Hematopoietic multipotent progenitor cell treated with erythropoietin and hydrocortisone succinate and interleukin-3 and kit ligand, for 4 days (in vitro differentiated cells): ENCODE data around the gene LPCAT4.
"Not testable (repeated sequence)": the region's sequence is repeated elsewhere in the genome, so short reads cannot be mapped to it uniquely, and the experiment has no call there.

Experiments used
- DNase-seq: peaks from one replicate; pipeline ENCODE4 v3.0.0-alpha.2; 2015

LPCAT4 gene

DNA sequence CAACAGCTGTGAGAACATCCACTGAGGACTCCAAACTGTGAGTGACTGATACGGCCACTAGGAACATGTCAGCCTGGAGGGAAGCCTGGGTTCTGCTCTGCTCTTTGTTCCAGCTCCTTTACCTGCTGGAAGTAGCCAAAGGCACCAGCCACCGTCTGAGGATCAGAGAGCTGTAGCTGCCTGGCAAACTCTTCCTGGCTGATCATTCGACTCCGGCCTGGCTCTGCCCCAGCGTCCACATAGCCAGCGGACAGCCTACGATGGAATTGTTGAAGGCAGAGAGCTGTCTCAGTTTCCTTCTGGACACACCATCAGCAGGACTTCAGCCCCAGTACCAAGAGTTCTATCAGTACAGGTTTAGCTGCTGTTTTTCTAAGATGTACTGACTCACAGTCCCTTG lies 5.7 kb downstream of the LPCAT4 start:
- no peak for DNase-seq

DNA sequence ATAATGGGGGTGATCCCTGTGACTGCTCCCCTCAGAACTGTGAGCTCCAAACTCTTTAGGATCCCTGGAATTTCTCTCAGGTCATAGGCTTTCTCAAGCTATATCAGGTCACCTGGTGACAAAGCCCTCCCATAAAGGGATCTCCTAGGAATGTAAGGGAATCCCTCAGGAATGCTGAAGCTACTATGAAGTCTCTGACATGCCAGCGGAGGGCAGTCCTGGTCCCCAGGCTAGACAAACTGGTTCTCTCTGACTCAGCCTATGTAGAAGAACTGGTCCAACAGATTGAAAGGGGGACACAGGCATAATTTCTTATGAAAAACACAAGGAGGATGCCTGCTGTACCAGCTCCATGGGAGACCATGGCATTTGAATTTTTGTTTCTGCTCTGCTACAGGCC lies 6.7 kb downstream of the LPCAT4 start:
- no peak for DNase-seq

DNA sequence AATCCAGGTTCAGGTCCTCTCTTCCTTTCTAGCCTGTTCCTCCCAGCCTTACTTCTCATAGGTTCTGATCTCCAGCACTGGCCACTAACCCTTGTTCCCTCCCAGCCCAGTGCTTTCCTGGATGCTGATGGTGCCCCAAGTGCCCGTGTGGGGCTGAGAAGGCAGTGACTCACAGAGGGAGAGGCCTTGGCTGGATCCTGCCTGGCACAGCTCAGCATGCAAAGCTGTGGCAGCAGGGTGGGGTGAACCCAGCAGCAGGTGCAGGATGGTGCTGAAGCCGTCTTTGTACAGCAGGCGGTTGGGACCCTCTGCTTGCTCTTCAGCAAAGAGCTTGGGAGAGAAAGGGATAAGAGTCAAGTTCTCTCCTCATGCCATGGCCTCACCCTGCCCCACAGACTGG lies 7.6 kb downstream of the LPCAT4 start:
- DNase-seq: no peak

DNA sequence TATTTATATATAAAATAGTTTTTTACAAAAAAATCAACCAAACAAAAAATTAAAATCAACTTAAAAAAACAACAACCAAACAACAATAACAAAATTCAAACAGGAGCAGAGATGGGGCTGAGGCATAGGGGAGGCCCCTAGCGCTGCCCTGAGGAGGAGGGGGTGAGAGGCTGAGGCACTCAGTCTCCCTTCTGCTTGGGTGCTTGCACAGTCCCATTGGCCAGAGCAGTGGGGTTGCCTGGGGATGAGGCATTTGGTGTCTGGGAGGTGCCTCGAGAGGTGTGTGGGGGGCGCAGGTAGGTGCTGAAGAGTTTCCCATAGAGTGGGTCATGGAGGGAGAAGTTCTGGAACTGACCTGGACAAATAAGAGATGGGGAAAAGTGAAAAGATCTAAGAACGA lies 8.0 kb downstream of the LPCAT4 start:
- DNase-seq: no peak

DNA sequence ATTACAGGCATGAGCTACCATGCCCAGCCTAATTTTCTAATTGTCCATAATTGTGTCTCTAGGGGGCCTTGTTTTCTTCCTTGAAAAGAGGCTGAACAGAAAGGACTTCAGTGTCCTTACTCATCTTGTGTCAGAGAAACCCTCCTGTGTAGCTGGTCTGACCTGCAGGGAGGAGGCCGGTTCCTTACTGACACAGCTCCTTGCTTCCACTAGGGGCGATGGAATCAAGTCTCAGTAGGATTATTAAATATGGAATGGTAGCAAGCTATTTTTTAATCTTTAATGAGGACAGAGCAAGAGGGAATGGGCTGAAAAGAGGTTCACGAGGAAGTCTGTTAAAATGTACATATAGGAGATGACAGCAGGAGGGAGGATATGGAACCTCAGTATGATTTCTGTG lies 8.6 kb downstream of the LPCAT4 start:
- peak; percentile 48 for DNase-seq

DNA sequence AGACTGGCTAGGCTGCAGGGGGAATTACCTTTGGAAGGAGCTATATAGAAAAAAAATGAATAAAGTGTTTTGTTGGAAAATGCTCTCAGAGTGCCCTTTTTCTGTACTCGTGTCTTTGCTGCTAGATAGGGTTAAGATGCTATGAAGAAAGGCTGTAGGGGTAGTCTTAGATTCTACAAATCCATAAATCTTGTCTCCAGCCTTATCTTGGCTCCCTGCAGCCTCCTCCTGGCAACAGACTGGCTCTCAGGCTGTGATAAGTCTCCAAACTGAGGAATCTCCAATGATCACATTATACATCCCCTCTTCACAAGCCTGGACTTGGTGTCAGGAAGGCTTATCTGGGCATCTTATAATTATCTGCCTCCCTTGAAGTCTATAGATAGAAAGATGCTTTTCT lies 9.3 kb downstream of the LPCAT4 start:
- no peak for DNase-seq

DNA sequence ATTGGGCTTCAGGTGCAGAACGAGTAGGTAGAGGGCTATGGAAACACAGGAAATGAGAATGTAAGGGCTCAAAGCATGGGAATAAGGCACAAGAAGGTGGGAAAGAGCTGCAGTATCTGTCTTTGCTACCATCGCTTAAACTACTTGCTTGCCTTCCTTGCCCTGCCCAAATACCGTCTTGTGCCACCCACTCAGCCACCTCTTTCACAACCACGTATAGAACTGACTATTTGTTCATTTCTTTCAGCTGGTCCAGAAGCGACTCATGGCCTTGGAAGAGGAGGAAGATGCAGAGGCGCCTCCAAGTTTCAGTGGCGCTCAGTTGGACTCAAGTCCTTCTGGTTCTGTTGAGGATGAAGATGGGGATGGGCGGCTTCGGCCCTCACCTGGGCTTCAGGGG lies 11.8 kb downstream of the LPCAT4 start:
- no peak for DNase-seq

DNA sequence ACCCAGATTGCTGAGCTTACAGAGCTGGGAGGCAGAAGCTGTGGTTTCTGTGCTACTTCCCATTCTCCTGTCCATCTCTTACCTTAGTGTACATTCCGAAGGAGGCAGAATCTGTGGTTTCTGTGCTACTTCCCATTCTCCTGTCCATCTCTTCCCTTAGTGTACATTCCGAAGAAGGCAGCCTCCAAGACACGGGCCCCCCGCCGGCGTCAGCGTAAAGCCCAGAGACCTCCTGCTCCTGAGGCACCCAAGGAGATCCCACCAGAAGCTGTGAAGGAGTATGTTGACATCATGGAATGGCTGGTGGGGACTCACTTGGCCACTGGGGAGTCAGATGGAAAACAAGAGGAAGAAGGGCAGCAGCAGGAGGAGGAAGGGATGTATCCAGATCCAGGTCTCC lies 12.7 kb downstream of the LPCAT4 start:
- DNase-seq: no peak

DNA sequence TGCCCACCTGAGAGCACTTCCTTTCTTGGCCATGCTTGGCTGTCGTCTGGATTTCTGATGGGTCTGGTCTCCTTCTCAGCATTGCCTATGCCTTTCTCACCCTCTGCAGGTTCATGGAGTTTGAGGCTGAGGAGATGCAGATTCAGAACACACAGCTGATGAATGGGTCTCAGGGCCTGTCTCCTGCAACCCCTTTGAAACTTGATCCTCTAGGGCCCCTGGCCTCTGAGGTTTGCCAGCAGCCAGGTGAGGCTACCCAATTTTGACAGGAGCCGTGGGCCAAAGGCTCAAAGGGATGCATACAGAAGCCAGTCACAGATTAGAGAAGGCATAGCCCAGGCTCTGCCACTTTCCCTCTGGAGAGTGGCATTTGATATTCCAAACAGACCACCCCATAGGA lies 13.4 kb downstream of the LPCAT4 start:
- DNase-seq: no peak

DNA sequence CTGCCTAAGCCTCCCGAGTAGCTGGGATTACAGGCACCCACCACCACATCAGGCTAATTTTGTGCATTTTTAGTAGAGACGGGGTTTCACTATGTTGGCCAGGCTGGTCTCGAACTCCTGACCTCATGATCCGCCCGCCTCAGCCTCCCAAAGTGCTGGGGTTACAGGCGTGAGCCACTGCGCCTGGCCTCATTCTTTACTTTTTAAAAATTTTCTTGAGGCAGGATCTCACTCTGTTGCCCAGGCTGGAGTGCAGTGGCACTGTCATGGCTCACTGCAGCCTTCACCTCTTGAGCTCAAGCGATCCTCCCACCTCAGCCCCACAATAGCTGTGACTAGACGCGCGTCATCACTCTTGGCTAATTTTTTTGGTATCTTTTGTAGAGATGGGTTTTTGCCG lies 14.0 kb downstream of the LPCAT4 start:
- DNase-seq: not testable (repeated sequence)

DNA sequence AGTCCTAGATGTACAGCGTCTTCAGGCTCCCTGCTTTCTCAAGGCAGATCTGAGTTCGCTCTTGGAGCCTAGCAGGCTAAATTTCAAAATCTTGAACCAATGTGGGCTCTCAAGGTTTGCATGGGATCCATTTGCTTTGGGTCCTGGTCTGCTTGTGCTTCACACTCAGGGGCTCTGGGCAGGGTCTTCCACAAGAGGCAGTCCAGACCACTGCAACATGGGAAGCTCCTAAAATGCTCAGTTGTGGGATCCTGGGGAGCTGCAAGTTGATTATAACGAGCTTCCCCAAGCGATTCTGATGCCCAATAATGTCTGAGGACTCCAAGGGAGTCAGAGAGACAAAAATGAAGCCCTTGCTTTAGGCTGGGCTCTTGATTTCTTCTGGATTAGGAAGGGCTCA lies 17.2 kb downstream of the LPCAT4 start:
- no peak for DNase-seq

DNA sequence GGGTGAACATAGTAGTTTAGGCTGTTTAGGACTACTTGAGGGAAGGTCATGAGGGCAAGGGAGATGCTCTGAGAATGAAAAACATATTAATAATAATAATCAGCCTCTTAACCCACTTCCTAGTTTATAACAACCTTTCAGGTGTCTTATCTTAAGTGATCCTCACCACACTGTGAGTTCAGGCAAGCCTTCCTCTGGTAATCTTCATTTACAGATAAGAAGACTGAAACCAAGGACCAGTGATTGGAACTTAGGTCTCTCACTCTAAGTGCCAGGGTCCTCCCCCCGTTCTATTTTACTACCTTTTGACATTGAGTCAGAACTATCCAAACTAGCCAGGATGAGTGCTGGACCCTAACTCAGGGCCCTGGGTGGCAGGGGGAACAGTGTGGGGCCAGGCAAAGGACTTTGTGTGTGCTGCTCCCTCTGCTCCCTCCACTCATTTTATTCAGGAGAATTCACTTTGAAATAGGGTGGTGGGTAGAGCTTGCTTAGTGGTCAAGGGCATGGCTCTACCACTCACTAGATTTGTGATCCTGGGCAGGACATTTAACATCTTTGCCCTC lies 18.2 kb downstream of the LPCAT4 start:
- no peak for DNase-seq

DNA sequence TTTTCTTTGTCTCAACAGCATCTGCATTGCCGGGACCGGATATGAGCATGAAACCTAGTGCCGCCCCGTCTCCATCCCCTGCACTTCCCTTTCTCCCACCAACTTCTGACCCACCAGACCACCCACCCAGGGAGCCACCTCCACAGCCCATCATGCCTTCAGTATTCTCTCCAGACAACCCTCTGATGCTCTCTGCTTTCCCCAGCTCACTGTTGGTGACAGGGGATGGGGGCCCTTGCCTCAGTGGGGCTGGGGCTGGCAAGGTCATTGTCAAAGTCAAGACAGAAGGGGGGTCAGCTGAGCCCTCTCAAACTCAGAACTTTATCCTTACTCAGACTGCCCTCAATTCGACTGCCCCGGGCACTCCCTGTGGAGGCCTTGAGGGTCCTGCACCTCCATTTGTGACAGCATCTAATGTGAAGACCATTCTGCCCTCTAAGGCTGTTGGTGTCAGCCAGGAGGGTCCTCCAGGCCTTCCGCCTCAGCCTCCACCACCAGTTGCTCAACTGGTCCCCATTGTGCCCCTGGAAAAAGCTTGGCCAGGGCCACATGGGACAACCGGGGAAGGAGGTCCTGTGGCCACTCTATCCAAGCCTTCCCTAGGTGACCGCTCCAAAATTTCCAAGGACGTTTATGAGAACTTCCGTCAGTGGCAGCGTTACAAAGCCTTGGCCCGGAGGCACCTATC lies 18.9 kb downstream of the LPCAT4 start:
- no peak for DNase-seq

DNA sequence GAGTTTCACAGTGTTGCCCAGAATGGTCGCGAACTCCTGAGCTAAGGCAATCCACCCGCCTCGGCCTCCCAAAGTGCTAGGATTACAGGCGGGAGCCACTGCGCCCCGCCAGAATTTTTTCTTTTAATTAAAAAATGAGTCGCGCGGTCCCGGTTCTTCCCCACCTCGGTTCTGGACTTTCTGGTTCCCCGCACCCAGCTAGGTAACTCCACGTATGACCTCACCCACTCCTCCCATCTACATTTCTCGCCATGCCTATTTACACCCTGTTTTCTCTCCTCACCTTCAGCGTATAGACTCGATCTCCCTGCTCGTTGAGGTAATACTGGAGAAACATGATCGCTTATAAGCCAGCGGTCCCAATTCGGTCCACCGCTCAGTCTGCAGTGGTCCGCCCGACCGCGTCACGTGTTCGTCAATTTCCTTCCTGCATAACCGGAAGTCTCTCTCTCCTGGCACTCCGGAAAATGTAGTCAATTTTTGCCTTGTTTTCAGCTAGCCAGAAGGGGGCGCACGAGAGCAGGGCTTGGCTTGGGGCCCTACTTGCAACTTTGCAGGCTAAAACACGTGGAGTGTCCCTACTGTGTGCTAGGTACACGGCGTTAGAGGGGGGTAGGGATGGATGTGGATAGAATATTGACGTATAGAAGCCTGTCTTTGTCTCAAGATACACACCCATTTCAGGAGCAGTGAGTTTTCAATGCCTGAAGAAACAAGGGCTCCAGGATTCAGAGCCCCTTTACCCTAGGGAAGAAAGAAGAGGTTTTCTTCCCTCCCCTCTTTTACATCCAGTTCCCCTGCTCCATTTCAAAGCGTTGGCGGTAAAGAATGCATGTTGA lies 24.0 kb downstream of the LPCAT4 start, which contains the start of the genes NOP10 and NUTM1:
Gene NOP10, minus strand, starts transcription at position 400 of the 839 bp plus-strand sequence. Its CDS starts 63 bp downstream, at position 337.
Gene NUTM1, plus strand, starts transcription at position 579 of the 839 bp plus-strand sequence. CDS start 382 bp downstream, outside the sequence.
- DNase-seq: peak; percentile 97

DNA sequence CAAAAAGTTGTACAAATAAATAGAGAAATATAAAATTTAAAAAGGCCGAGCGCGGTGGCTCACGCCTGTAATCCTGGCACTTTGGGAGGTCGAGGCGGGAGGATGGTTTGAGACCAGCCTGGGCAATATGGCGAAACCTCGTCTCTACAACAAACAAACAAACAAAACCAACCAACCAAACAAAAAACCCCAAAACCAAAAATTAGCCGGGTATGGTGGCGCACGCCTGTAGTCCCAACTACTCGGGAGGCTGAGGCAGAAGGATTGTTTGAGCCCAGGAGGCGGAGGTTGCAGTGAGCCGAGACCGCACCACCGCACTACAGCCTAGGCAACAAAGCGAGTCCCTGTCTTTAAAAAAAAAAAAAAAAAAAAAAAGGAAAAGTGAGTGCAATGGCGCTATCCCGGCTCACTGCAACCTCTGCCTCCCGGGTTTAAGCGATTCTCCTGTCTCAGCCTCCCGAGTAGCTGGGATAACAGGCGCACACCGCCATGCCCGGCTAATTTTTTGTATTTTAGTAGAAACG lies 24.7 kb downstream of the LPCAT4 start:
- peak; percentile 49 for DNase-seq

DNA sequence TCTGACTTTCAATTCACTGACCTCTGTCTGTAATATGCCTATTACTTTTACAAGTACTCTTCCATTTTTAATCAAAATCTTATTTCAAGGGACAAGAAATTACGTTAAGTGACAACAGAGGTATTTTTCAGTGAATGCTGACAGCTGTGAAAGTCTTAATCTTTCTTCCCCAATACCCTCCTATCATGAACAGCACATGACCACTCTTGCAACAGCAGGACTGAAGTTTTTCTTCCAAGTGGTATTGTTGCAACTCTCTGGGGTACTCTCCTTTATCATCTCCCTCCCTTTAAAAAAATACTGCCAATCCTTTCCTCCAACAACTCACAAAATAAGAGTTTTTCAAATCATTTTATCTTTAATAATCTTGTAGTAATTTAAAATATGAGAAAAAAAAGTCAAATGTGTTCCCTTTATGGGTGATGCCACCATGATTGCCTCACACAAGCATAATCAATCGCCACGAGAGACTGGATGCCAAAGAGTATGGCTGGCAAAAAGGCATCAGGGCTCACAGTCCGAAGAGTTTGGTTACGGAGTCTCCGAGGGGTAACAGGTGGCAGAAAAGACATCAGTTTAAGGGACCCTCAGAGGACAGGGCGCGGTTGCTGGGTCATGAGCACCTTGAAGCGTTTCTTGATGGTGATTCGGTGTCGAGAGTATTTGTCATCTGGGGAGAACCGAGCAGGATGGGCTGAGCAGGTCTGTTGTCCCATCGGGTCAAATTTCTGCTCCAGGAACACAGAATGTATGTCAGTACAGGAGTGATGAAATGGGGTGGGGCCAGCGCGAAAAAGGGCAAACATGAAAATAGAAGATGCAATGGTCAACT lies 25.4 kb downstream of the LPCAT4 start:
- peak; percentile 67 for DNase-seq

DNA sequence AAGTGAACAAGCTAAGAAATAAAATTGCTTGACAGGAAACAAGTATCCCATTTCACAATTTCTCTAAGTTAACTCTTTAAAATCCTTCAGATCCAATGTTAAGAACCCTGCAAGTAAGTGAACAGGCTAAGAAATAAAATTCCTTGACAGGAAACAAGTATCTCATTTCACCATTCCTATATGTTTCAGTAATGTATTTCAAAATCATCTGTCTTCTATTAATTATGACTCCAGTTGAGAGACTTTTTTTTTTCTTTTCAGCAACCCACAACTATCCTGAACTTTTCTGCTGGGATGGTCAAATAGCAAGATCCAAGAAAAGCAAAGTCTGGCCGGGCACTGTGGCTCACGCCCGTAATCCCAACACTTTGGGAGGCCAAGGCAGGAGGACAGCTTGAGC lies 27.1 kb downstream of the LPCAT4 start:
- no peak for DNase-seq

DNA sequence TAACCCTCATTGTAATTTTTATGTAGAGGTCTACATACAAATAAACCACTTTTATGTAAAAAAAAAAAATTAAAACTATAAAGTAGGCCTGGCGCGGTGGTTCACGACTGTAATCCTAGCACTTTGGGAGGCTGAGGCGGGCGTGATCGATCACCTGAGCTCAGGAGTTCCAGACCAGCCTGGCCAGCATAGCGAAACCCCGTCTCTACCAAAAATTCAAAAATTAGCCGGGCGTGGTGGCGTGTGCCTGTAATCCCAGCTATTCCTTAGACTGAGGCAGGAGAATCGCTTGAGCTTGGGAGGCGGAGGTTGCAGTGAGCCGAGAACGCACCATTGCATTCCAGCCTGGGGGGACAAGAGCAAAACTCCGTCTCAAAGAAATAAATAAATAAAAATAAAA lies 28.6 kb downstream of the LPCAT4 start:
- no peak for DNase-seq

DNA sequence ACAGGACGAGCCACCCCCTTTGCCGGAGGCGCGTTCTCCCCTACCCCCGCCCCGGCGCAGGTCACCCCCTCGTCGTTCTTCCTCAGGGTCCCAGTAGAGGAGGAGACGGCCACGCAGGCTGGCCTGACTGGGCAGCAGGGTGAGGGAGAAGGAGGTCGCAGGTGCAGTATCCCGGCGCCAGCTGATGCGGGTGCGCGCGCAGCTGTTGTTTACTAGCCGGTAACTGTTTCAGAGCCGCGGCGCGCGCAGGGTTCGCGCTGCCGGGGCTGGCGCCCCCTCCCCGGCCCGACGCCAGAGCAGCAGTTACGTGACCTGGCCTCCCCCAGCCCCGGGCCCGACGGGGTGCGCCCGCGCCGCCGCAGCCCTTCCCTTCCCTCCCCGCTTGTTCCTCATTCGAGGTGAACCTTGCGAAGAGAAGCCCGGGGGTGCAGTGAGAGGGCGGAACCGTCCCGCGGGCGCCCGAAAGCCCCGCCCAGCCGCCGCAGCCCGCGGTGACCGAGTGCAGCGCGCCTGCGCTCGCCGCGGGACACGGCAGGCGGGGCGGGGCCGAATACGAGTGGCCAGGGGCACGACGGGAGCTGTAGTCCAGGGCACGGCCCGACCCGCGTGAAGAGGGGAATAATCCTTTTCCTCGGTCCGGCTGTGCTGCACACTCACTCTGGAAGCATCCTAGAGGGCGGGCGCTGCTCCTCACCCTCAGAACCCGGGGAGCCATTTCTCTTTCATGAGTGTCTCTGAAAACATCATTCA lies 29.3 kb downstream of the LPCAT4 start, which contains the start of gene SLC12A6:
Gene SLC12A6, minus strand, starts transcription at position 225 of the 750 bp plus-strand sequence. CDS start 1,101 bp downstream, outside the sequence.
- peak; percentile 97 for DNase-seq

DNA sequence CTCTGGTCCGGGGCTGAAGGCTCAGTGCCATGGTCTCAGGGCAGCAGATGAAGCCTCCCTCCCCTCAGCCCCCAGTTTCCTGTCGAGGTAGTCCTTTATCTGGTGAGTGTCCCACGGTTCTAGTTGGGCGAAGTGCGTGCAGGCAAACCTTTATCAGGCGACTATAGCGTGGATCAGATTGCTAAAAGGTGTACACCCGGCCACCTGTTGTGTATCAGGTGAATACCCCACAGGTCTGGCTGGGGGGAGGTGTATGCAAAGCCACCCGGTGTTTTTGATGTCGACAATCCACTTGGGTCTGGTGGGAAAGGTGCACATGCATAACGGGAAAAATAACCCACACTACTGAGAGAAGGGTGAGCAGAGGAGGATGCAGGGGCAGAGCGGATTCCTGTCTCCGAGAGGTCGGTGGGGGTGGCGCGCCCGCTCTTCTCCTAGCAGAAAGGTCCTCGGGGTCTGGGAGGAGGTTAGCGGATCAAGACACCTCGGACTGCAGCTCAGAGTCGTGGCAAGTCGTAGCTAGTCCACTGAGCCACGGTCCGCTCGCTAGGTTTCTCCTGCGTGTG lies 29.9 kb downstream of the LPCAT4 start:
- peak; percentile 61 for DNase-seq

DNA sequence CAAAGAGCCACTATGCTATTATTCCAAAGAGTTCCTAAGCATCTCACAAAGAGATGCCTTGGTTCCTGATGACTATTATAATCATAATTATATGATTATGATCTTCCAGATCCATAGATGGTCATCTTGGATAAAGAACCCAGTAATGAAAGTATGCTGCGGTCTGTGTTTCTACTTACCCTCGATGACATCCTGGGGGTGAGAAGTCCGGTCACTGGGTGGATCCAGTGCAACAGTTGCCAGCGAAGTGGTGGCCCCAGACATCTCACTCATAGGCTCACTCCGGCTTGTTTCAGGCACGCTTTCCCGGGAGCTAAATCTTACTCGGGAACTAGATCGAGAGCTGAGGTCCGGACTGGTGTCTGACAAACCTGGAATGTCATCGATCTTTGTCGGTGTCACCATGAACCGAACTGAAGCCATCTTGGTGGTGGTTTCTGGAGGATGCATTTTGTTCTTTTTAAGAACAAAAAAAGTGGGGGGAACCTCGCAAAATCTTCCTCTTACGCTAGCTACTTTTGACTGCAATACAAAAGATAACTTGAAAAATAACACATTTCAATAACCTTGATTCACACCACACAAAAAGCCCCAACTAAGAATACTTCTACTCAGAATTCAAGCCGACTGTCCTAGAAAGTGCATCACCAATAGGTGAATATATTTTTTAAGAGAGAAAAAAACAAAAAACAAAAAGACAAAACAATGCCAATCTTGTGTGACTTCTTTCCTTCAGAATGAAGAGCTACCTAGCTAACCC lies 30.6 kb downstream of the LPCAT4 start:
- peak; percentile 57 for DNase-seq
